Skin of body (tissue), 2 donors: ENCODE results near the gene HS2ST1. TPM values are rescaled to one million over a fixed set of nuclear protein-coding genes. Genes with fewer than 3 reads are reported as not detected.
"Not testable (repeated sequence)": the region's sequence is repeated elsewhere in the genome, so short reads cannot be mapped to it uniquely, and the experiment has no call there.

Experiments
- DNase-seq: peaks from one replicate; lab custom pipeline; 2025; lab: John Stamatoyannopoulos, UW
- total RNA-seq: library from RNA; depleted of rRNA; stranded (reverse); fragments of >200 nt; gene quantifications from one replicate; pipeline ENCODE4 v1.2.3, GENCODE V29; 2014

HS2ST1 gene
- total RNA-seq, 1 donor from 2014 or later: 20.2 TPM

DNA sequence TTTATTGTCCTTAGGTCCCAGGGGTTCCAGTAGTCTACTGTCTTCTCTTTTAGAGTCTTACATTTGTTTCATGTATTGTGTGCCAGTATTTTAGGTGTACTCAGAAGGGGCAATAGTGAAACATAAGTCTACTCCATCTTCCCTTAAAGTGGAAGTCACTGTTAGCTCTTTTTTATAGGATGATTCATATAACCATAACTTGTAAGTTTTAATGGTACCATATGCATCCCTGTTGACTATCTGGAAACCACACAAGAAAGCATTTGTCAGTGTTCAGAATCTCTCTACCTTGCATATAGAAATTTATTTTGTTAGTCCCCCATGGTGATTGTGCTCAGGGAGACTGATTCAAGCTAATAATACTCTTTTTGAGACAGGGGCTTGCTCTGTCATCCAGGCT, 149.9 kb downstream of the HS2ST1 start:
- DNase-seq: no peak

DNA sequence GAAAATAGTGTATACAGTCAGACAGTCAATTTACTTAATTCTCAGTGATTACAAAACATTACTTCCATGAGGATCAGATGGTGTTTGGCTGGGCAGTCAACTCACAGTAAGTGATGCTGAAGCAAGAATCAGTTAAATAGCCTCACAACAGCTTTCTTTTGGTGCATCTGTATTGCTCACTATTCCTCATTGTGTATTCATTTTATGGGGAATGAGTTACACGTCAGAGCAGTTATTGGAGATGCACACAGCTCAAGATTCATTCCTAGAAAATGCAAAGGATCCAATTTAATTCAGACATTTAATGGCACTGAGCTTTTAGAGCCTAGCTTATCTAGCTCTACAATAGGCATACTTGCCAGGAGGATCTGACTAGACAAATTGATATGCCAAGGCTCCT, 150.6 kb downstream of the HS2ST1 start:
- no peak for DNase-seq

DNA sequence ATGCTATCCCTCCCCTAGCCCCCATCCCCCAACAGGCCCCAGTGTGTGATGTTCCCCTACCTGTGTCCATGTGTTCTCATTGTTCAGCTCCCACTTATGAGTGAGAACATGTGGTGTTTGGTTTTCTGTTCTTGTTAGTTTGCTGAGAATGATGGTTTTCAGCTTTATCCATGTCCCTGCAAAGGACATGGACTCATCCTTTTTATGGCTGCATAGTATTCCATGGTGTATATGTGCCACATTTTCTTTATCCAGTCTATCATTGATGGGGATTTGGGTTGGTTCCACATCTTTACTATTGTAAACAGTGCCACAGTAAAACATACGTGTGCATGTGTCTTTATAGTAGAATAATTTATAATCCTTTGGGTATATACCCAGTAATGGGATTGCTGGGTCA, 152.3 kb downstream of the HS2ST1 start:
- DNase-seq: not testable (repeated sequence)

DNA sequence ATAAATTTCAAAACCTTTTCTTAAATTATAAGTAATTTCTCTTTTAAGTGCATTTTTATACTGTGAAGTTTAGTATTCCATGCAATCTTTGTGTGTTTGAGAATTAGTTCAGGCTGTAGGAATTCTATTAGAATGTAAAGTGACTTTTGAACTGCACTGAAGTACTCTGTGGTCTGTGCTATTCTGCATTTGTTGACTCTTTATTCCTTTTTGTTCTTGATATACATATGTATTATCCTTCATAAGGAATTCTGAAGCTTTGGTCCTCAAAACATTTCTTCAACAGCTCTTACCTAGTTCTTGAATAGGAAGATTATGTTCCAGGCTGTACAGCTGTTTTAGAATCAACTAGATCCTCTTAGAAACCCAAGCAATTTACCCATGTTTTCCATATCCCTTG, 158.0 kb downstream of the HS2ST1 start:
- no peak for DNase-seq

DNA sequence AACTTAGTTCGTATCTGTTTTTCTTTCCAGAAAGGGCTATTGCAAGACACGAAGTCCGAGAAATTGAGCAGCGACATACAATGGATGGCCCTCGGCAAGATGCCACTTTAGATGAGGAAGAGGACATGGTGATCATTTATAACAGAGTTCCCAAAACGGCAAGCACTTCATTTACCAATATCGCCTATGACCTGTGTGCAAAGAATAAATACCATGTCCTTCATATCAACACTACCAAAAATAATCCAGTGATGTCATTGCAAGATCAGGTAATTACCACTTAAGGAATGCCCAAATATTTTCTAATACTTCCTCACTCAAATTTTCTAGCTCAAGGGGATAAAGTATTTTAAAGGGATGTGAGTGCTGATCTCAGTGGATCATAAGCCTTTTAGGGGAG, 158.5 kb downstream of the HS2ST1 start:
- no peak for DNase-seq

DNA sequence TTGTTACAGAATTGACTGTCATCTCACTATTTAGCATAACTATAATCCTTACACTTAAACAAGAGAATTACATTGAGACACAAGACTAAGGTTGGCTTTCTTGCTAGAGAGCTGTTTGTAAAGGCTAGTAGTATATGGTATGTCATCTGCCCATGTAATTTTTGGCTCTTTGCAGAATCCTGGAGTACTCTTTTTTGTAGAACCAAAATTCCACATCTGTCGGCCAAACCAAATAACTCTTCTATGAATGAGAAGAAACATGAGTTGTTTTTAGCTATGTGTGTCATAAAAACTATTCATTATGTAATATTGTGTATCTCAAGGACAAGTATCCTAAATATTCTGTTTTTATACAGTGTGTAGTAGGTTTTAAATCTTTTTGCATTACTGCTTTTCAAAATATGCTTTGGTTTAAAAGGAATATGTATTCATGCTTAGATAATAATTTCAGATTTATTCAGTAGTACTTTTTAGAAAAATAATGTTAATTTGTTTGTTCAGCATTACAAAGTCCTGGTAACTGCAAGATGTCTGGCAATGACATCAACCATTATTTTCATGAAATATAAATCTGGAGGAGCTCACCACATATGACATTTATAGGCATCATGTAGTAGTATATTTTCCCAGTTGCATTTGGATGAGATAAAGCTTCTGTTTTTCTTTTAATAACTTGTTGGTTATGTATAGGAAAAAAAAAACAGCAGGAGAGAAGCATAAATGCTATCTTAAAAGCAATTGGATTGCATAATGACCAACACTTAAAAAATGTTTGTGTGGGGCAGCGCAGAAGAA, 159.8 kb downstream of the HS2ST1 start:
- DNase-seq: peak; percentile 41

DNA sequence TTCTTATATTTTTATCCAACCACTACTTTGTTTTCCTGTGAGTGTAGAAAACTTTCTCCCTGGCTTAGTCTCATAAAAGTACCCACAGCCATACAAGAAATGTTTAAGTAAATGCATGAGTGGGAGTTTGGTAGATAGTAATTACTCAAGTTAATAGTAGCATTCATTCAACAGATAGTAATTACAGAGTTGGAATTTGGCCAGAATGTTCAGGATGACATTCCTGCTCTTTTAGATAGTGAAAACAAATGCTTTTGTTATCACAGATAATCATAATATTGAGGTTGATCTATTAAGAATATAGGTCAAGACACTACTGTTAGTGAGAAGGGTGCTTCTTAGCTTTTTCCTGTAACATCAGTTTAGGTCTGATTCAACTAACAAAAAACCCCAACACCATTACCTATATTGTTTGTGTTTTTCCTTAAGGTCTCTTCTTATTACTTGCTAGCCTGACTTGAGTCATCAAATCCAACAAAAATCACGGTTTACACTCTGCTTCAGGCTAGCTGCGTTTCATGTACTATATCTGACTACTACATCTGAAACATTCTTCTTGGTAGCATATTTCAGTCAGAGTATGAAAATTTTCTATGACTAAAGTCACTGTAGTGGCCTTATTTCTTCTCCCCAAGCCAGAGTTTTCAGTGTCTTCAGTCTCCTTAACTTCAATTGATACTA, 163.7 kb downstream of the HS2ST1 start:
- DNase-seq: no peak

DNA sequence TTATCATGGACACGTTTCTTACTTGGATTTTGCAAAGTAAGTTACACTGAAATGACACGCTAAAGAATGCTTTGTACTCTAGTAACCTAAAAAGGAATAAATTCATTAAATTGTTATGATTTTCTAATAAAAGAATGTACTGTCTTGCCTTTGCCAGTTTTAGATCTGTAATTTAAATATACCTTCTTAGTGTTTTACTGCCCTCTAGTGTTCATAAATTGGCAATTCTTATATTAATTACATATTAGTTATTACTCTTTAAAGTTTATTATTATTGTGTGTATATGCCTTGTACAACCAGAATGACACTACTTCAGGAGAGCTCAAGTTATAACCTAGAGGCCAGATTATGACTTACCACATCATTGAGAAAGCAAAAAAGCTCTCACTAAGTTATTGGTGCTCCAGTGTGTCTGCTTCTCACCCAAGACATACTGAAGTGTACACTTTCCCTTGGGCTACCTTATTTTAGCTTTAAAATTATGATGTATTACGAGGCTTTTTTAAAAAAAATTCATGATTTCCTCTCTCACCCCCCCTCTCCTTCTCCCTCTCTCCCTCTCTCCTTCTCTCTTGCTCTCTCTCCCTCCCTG, 169.9 kb downstream of the HS2ST1 start:
- DNase-seq: peak; percentile 19

DNA sequence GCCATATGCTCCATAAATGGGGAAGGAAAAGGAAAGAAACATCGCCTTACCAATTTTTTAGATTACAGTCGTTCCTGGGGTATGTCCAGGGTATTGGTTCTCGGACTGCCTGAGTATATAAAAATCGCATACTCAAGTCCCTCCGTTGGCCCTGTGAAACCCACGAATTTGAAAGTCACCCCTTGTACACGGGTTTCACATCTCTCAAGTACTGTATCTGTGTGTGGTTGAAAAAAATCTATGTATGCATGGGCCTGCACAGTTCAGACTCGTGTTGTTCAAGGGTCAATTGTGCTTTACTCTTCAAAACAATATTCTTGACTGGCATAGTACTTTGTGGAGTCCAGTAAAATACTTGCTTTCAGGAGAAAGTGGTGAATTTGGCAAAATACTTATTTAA, 171.7 kb downstream of the HS2ST1 start:
- no peak for DNase-seq

DNA sequence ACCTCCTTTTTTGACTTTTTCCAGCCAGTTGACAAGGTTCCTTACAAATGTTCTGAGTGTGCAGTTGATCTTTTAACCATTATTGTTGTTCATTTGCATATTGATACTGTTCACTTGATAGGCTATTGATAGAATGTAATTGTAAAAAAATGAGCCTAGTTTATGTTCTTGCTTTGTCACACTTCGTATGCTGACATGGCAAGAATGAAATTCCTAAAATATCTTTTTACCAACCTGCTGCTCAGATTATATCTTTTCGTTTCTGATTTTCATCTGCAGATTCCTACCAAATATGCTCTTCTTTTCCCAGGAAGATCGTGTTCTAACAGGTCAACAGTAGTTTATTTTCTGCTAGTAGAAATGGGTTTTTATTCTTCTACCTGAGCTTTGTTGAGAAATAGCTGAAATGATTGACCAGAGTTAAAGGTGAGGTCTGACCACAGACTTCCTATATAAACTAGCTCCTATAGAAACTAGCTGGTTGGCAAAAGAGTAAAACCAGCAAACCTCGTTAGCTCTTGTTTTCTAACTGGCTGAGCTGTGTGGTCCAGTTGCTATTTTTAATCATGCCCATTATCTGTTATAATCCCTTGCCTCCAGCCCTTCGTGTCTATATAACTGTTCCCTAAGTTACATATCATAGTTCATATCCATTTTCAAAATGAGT, 174.8 kb downstream of the HS2ST1 start:
- DNase-seq: no peak

DNA sequence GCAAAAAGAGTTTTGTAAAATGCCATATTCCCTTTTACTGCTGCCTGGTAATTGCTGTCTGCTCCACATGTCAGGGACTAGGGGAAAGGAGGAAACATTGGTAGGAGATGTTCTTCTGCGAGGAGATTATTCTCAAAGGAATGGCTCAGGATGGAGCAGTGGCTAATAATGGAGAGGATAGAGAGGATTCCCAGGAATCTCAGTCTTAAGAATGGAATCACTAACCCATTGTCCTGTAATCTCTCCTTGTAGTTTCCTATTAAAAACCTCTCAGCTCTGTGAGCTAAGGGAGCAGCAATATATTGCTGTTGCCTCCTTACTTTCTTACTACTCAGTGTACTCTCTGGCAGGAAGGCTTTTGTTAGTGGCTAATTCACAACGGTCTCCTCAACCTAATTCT, 175.4 kb downstream of the HS2ST1 start:
- no peak for DNase-seq

DNA sequence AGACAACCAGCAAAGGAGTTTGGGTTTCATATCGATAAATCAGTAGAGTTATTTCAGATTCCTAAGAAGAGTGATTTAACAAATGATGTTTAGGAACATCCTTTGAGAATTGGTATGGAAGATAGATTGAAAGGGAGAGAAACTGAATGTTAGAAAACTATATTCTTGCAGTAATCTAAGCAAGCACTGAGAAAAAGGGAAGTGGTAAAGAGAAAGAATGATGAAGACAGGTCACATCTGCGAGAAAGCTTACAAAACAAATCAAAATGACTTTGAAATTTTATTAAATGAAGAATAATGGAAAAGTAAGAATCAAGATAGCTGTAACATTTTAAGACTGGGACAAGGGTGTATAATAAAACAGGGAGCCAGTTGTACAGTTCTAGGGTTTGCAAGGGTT, 177.0 kb downstream of the HS2ST1 start:
- DNase-seq: no peak

DNA sequence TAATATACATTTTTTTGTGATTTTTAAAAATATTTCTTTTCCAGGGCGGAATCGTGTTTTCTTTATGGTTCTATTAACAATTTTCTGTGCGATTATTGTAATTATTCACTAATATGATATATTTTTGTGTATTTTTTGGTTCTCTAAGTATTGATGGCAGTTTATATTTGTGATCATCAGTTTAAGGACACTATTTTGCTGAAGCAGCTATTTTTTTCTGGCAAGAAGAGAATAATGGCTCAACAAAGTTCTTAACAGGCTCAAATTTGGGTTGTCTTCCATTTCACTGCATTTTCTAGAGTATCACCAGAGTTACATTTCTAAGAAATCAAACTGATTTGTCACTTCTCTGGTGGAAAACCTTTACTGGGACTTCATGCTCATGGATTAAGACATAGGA, 178.4 kb downstream of the HS2ST1 start:
- no peak for DNase-seq

DNA sequence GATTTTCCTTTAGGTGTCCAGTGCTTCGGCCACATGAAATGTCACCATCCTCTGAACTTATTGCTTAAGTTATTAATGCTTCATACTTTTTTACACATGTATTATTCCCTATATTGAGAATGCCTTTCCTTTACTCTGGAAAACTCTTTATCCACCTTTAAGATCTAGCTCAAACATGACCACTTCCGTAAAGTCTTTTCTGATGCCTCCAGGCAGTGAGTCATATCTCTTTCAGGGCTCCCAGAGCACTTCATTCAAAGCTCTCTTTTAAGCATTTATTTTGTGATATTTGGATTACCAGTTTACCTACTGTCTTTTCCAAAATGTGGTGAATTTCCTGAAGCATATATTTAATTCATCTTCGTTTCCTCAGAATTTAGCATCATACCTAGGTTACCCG, 178.9 kb downstream of the HS2ST1 start:
- DNase-seq: no peak

DNA sequence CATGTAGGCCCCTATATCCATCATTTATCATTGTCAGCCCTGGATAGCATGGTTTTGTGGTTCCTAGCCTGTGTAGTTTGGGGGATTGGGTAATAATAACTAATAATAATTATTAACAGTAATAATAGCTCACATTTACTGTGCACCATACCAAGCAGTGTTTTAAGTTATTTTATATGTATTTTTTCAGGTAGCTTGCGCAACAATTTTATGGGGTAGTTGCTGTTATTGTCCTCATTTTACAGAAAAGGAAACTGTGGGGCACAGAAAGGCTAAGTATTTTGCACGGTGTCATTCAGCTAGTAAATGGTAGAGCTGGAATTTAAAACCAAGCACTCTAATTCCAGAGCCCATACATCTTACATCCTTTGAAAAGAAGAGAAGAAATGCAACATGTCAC, 179.8 kb downstream of the HS2ST1 start:
- DNase-seq: no peak

DNA sequence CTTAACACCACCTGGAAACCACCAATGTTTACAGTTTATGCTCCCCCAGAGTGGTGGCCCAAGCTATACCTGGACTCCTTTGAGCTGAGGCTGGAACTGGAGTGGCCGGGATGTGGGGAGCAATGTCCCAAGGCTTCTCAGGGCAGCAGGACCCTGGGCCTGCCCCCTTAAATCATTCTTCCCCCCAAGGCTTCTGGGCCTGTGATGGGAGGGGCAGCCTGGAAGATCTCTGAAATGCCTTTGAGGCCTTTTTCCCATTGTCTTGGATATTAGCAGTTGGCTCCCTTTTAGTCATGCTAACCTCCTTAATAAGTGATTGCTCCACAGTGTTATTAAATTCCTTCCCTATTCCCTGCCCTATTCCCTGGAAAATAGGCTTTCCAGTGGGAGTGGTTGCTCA, 185.8 kb downstream of the HS2ST1 start:
- DNase-seq: no peak

DNA sequence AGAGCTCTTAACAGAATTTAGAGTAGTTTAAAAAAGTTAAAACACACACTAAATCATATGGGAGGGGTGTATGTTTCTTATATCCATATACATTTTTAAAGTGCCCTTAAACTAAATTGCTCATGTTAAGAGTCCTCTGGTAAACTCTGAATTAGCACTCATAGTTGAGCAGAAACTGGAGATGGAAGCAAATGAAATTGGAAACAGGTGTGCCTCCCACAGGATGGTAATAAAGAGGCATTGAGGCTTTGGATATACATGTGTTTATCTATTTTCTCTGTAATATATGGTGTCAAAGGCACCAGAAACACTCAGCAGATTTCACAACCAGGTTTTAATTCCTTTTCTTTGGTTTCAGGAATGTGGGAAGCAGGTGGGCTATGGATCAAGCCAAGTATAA, 188.6 kb downstream of the HS2ST1 start:
- DNase-seq: no peak

DNA sequence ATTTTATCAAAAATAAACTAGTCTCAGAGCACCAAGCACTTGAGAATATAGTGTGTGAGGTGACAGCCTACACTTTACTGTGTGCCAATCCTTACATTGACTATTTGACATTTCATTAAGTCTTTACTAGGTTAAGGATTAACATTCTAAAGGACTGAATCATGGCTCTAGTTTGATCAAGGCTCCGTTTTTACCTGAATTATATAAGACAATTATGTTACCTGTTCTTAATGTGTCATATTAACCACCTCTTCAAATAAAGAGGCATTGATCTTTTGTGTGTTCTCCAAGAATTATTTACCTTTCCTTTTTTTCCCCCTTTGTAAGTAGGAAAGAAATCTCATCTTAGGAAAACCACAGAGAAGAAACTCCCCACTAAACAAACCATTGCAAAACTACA, 189.7 kb downstream of the HS2ST1 start:
- DNase-seq: no peak

DNA sequence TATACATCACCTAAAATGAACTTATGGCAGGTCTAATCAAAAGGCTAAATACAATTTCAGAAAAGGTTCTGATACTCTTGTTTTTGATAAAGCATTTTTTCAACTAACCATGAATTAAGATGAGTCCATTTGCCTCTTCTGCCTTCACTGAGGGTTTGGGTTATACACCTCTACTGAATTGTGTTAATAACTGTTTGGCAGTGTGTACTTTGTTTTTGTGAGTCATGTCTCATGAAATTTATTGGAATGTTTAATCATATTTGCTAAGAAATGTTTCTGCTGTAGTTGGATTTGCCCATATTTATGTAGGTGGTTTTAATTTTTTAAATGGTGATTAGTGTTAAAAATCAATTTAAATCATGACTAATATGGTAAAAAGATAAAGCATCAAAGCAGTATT, 190.5 kb downstream of the HS2ST1 start:
- DNase-seq: no peak

DNA sequence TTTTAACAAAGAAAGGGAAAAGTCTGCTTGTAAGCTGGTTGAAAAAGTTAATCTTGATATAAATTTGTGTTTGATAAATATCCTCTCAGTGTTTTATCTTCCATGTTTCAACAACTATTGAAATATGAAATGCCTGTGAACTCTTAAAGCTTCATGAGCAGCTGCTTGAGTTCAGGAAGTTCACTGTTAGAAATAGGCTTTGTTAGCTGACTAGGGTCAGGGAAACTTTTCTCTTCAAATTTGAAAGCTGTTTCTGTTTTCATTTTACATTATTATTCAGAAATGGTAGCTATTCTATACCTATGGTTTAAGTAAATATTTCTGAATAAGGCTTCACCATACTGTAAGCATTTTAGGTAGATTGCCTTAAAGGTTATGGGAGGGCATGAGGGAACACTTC, 191.7 kb downstream of the HS2ST1 start:
- DNase-seq: no peak

DNA sequence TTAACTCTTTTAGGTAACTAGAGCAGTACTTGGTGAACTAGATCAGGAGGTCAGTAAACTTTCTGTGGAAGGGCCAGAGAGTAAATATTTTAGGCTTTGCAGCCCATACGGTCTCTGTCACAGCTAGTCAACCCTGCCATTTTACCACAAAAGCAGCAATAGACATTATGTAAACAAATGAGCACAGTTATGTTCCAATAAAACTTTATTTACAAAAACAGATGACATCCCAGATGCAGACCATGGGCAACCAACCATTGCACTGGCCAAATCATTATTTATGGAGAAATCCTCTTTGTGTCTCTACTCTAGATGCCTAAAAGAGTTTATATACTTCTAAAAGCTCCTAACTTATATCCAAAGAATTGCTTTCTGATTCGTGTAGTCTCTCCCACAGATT, 192.4 kb downstream of the HS2ST1 start:
- DNase-seq: no peak

DNA sequence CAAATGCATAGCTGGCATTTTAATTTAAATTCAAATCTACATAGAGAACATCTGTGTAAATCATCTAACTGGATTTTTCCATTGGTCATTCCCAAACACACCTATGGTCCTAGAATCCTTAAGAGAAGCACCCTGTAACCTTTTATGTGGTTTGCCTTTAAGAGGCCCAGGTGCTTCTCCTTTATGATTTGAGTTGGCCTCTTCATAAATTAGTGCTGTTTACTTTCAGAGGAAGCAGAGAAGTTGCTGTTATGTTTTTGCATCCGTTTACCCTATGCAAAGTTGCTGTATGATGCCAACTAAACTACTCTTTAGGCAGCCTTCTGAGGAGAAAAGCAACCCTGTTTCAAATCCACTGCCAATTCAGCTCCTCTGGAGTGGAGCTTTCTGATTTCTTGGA, 193.8 kb downstream of the HS2ST1 start:
- no peak for DNase-seq
